Fibroblast of lung (primary cell): ENCODE measurements around the gene CDH4.

ENCODE experiments used
- EZH2 ChIP-seq: IDR thresholded peaks from 2 replicates; pipeline ENCODE4 v1.5.1; 2012; ENCODE audit warnings: low read length, control low read depth, mild to moderate bottlenecking; ENCODE audit errors: missing control alignments
- TF ChIP-seq, protein P1 (sequence below), 2 donors: IDR thresholded peaks in 1 of 2; conservative IDR thresholded peaks in 1 of 2; 1 replicate in 1 of 2; 2 replicates in 1 of 2; pipeline ENCODE4 v1.5.1; 2011 to 2012; ENCODE audit warnings: low read length in 2 of 2, control low read depth in 1 of 2, inconsistent platforms in 1 of 2, low read depth in 1 of 2, mild to moderate bottlenecking in 1 of 2

DNA sequence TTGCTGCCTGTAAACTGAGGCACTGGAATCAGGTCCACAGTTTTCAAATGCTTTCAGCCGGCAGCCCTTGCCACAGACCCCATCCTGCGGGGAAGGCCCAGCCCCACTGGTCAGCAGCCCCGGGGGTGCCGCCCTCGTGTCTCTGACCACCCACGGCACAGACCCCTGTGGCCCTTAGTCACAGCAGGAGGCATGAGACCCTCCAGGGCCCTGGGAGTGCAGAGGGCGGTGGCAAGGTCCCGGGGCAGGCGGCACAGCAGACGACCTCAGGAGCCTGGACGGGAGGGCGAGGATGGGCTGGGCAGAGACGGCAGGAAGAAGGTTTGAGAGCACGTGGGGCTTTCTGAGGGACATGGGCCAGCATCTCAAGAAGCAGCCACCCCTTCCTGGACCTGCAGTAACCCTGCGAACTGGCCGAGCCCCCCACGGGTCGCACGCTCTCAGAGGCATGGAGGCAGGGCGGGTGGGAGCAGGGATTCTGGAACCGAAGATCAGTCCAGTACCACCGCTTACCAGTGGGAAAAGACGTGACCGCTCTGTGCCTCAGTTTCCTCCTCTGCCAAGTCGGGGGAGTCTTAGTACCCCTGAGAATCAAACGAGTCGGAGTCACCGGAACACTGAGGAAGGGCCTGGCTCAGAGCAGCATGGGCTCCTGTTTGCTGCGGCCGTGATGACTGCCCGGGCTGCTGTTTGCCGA, 672.9 kb downstream of the CDH4 start:
- TF ChIP-seq, protein P1, sequence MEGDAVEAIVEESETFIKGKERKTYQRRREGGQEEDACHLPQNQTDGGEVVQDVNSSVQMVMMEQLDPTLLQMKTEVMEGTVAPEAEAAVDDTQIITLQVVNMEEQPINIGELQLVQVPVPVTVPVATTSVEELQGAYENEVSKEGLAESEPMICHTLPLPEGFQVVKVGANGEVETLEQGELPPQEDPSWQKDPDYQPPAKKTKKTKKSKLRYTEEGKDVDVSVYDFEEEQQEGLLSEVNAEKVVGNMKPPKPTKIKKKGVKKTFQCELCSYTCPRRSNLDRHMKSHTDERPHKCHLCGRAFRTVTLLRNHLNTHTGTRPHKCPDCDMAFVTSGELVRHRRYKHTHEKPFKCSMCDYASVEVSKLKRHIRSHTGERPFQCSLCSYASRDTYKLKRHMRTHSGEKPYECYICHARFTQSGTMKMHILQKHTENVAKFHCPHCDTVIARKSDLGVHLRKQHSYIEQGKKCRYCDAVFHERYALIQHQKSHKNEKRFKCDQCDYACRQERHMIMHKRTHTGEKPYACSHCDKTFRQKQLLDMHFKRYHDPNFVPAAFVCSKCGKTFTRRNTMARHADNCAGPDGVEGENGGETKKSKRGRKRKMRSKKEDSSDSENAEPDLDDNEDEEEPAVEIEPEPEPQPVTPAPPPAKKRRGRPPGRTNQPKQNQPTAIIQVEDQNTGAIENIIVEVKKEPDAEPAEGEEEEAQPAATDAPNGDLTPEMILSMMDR (conservative IDR thresholded peaks at IDR 0.05 in 1 of 2, IDR thresholded peaks at IDR 0.05 in 1 of 2; ENCODE audit: low read depth in 1 of 2, low read length in 2 of 2), result no peak
- no peak for TF ChIP-seq EZH2
